ENCODE measurements around the gene GREM1.

GREM1 gene

DNA sequence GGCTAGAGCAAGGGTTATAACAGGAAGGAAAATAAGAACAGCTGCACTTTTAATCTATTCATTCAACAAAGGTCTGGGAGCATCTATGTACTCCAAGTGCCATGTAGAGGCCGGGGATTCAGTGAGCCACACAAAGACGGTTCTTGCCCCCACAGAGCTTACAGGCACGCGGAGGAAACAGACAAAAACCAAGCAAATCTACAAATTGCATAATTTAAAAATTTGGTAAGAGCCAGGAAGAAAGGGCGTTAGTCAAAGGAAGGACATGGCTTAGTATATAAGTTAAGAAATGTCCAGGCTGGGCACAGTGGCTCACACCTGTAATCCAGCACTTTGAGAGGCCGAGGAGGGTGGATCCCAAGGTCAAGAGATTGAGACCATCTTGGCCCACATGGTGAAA, 10.4 kb upstream of the GREM1 start:
- Histone ChIP-seq H2AFZ (ENCODE audit: low read length) (no peak overlapping the region), H3K36me3 (replicated peaks; ENCODE audit: insufficient read depth, low read length) (no peaks in the 10 kb centered on the region), H3K9me3 (replicated peaks; ENCODE audit: insufficient read depth, low read length) (no peaks in the 10 kb centered on the region), H3K9ac (ENCODE audit: low read length) (no peak overlapping the region), H3F3A (ENCODE audit: insufficient read depth, low read length) (no peaks in the 10 kb centered on the region), H4K20me1 (ENCODE audit: insufficient read depth, low read length) (no peaks in the 10 kb centered on the region), H3K4me1 (ENCODE audit: low read length) (no peaks in the 10 kb centered on the region), H3K4me2 (ENCODE audit: low read depth, low read length) (no peak overlapping the region), H3K4me3 (ENCODE audit: low read length) (no peak overlapping the region), H3K79me2 (ENCODE audit: low read length) (no peaks in the 10 kb centered on the region), H3K27ac (ENCODE audit: low read length) (no peak overlapping the region), H3K27me3 (replicated peaks; ENCODE audit: insufficient read depth, low read length) (no peaks in the 10 kb centered on the region), H3K9me2 (replicated peaks; ENCODE audit: insufficient read depth, low read length) (no peaks in the 10 kb centered on the region)
- no peak for DNase-seq
- TF ChIP-seq EZH2phosphoT487 (IDR thresholded peaks at IDR 0.05; ENCODE audit: low read length): no peak
- TF ChIP-seq, protein P1, sequence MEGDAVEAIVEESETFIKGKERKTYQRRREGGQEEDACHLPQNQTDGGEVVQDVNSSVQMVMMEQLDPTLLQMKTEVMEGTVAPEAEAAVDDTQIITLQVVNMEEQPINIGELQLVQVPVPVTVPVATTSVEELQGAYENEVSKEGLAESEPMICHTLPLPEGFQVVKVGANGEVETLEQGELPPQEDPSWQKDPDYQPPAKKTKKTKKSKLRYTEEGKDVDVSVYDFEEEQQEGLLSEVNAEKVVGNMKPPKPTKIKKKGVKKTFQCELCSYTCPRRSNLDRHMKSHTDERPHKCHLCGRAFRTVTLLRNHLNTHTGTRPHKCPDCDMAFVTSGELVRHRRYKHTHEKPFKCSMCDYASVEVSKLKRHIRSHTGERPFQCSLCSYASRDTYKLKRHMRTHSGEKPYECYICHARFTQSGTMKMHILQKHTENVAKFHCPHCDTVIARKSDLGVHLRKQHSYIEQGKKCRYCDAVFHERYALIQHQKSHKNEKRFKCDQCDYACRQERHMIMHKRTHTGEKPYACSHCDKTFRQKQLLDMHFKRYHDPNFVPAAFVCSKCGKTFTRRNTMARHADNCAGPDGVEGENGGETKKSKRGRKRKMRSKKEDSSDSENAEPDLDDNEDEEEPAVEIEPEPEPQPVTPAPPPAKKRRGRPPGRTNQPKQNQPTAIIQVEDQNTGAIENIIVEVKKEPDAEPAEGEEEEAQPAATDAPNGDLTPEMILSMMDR (IDR thresholded peaks at IDR 0.05; ENCODE audit: low read length): no peak
- no peak for TF ChIP-seq EZH2 (optimal IDR thresholded peaks at IDR 0.05; ENCODE audit: low read depth, low read length)

DNA sequence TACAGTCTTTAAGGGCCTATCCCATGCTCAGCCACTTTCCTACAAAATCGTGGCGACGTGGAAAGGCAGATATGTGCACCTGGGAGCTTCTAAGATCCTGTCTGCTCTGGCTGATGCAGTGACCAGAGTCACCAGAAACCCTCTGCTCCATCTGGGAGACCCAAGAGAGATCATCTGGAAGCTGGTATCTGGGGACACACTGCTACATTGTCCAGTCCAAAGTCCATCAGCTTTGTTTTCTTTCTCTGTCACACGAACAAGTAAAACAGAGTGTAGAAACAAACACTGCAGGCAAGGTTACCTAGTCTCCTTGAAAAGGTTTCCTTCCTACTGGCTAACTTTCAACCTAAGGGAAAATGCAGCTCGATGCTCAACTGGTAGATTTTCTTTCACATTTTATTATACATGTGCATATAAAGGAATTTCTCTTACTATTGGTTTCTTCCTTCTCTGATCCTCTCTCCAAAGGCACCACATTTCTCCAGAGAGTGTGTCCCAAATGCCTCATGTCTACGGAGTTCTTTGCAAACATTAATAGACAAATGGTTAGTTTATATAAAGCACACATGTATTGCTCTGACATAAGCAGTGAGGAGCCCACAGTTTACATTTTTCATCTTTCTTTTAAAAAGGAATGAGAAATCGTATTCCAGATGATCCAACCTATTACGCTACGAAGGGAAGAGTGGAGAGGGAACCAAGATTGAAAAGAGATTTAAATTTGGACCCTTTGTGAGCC, 8.3 kb upstream of the GREM1 start:
- Histone ChIP-seq H3K9me2 (replicated peaks; ENCODE audit: insufficient read depth, low read length) (no peaks in the 10 kb centered on the region), H3K27ac (ENCODE audit: low read length) (no peak overlapping the region)

DNA sequence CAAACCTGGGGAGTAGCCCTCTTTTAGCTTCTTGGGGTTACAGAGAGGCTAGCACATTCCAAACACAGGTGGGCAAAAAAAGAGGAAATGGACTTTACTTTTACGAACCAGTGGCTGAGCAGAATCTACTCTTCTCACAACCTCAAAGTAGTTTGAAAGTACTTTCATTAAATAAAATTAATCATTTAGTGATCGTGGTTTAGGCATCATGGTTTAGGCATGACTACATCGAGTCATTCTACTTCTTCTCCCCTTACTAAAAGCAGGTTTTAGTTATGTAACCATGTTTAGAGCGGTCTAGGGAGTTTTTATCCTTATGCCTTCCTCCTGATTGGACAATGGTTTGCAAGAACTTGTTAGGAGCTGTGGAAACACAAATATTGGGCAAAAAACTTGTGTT, 2.5 kb upstream of the GREM1 start:
- Histone ChIP-seq H3K4me1 (ENCODE audit: low read length) (no peaks in the 10 kb centered on the region), H4K20me1 (ENCODE audit: insufficient read depth, low read length) (no peaks in the 10 kb centered on the region), H3K27ac (ENCODE audit: low read length) (no peak overlapping the region), H3K4me3 (ENCODE audit: low read length) (no peak overlapping the region), H3K9me3 (replicated peaks; ENCODE audit: insufficient read depth, low read length) (no peaks in the 10 kb centered on the region), H3K9ac (ENCODE audit: low read length) (no peak overlapping the region), H3K79me2 (ENCODE audit: low read length) (no peaks in the 10 kb centered on the region), H3K4me2 (ENCODE audit: low read depth, low read length) (no peak overlapping the region), H3K9me2 (replicated peaks; ENCODE audit: insufficient read depth, low read length) (no peaks in the 10 kb centered on the region), H3F3A (ENCODE audit: insufficient read depth, low read length) (no peaks in the 10 kb centered on the region), H3K36me3 (replicated peaks; ENCODE audit: insufficient read depth, low read length) (no peaks in the 10 kb centered on the region), H2AFZ (ENCODE audit: low read length) (no peak overlapping the region), H3K27me3 (replicated peaks; ENCODE audit: insufficient read depth, low read length) (peaks cover 15% of the 10 kb centered on the region)
- no peak for TF ChIP-seq EZH2phosphoT487 (IDR thresholded peaks at IDR 0.05; ENCODE audit: low read length)
- no peak for TF ChIP-seq EZH2 (optimal IDR thresholded peaks at IDR 0.05; ENCODE audit: low read depth, low read length)
- TF ChIP-seq, protein P1 (IDR thresholded peaks at IDR 0.05; ENCODE audit: low read length): no peak
- no peak for DNase-seq

More for the DNA sequence above, 8.3 kb upstream of the GREM1 start:
- no peak overlapping the region for H3K9ac ChIP-seq (ENCODE audit: low read length)
- H3K4me1 ChIP-seq (ENCODE audit: low read length): no peaks in the 10 kb centered on the region
- H3F3A ChIP-seq (ENCODE audit: insufficient read depth, low read length): no peaks in the 10 kb centered on the region
- H3K36me3 ChIP-seq (replicated peaks; ENCODE audit: insufficient read depth, low read length): no peaks in the 10 kb centered on the region
- no peaks in the 10 kb centered on the region for H3K27me3 ChIP-seq (replicated peaks; ENCODE audit: insufficient read depth, low read length)
- no peaks in the 10 kb centered on the region for H3K79me2 ChIP-seq (ENCODE audit: low read length)
- no peak for DNase-seq
- no peak overlapping the region for H2AFZ ChIP-seq (ENCODE audit: low read length)
- TF ChIP-seq, protein P1 (IDR thresholded peaks at IDR 0.05; ENCODE audit: low read length): no peak
- TF ChIP-seq EZH2 (optimal IDR thresholded peaks at IDR 0.05; ENCODE audit: low read depth, low read length): no peak
- no peak for TF ChIP-seq EZH2phosphoT487 (IDR thresholded peaks at IDR 0.05; ENCODE audit: low read length)
- no peaks in the 10 kb centered on the region for H4K20me1 ChIP-seq (ENCODE audit: insufficient read depth, low read length)
- H3K4me3 ChIP-seq (ENCODE audit: low read length): no peak overlapping the region
- no peaks in the 10 kb centered on the region for H3K9me3 ChIP-seq (replicated peaks; ENCODE audit: insufficient read depth, low read length)
- no peak overlapping the region for H3K4me2 ChIP-seq (ENCODE audit: low read depth, low read length)
